Epithelial cell of esophagus (primary cell): ENCODE measurements around the gene MICAL1.

Experiments used
- DNase-seq: peaks from one replicate; pipeline ENCODE4 v3.0.0; 2010; ENCODE audit warnings: low read depth
- H3K4me3 ChIP-seq: 2 replicates; pipeline ENCODE4 v1.5.1; 2011; ENCODE audit warnings: mild to moderate bottlenecking, low read length, control low read depth
- CTCF ChIP-seq: IDR thresholded peaks from 2 replicates; pipeline ENCODE4 v1.5.1; 2011; ENCODE audit warnings: low read depth, mild to moderate bottlenecking, low read length, control low read depth, inconsistent platforms; ENCODE audit not compliant: insufficient read depth; ENCODE audit errors: missing control alignments

MICAL1 gene

GRCh38 chr6:109484122-109484521, 28.6 kb upstream of the MICAL1 start:
- no peak overlapping the region for H3K4me3 ChIP-seq
- no peak for TF ChIP-seq CTCF
- DNase-seq: no peak

GRCh38 chr6:109483735-109484057, 28.1 kb upstream of the MICAL1 start:
- H3K4me3 ChIP-seq: peak overlapping the region; percentile 18
- TF ChIP-seq CTCF: no peak
- DNase-seq: no peak

GRCh38 chr6:109482905-109483734, 27.5 kb upstream of the MICAL1 start, which contains the start of gene ZBTB24:
Gene ZBTB24 (minus strand): TSS chr6:109483219. CDS start chr6:109482026, 1,193 bp downstream.
- no peak for TF ChIP-seq CTCF
- DNase-seq: peak; percentile 92
- H3K4me3 ChIP-seq: peak within 1 kb of the TSS; percentile 73

- no peak for DNase-seq
- H3K4me3 ChIP-seq: no peak overlapping the region
- TF ChIP-seq CTCF: no peak
Observed at GRCh38 chr6:109480993-109481480, 25.5 kb upstream of the MICAL1 start.

GRCh38 chr6:109478841-109479624, 23.5 kb upstream of the MICAL1 start:
- no peak for TF ChIP-seq CTCF
- DNase-seq: no peak

GRCh38 chr6:109478222-109478805, 22.7 kb upstream of the MICAL1 start:
- no peak overlapping the region for H3K4me3 ChIP-seq
- no peak for TF ChIP-seq CTCF
- no peak for DNase-seq

More at GRCh38 chr6:109478841-109479624, 23.5 kb upstream of the MICAL1 start:
- no peak overlapping the region for H3K4me3 ChIP-seq
